GM12865 (cell line): ENCODE data around the gene SHANK3.
"Not testable (repeated sequence)": the region's sequence is repeated elsewhere in the genome, so short reads cannot be mapped to it uniquely, and the experiment has no call there.

Experiments
- DNase-seq: peaks from one replicate; pipeline ENCODE4 v3.0.0; 2010; ENCODE audit warnings: low read depth
- H3K4me3 ChIP-seq: 2 replicates; pipeline ENCODE4 v1.5.1; 2011; ENCODE audit warnings: mild to moderate bottlenecking, low read depth, low read length, control low read depth
- TF ChIP-seq, protein P1 (sequence below): IDR thresholded peaks from 2 replicates; pipeline ENCODE4 v1.5.1; 2011; ENCODE audit warnings: low read length, control low read depth, low read depth, inconsistent platforms; ENCODE audit not compliant: insufficient read depth; ENCODE audit errors: missing control alignments

SHANK3 gene

DNA sequence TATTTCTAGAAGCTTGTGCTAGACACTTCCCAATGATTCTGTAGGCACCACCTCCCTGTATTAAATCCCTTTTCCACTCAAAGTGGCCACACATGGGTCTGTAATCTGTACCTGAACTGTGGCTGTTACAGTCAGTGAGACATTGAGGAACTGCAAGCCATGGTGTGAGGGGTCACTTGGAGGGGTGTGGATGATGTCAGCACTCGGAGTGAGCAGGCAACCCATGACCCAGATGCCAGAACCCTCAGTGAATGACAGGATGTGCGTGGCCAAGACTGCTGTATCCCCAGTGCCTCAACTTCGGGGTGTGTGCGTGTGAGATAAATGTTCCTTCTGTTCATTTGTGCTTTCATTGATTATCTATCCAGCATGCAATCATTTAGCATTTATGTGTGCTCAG, 14.7 kb upstream of the SHANK3 start:
- TF ChIP-seq, protein P1, sequence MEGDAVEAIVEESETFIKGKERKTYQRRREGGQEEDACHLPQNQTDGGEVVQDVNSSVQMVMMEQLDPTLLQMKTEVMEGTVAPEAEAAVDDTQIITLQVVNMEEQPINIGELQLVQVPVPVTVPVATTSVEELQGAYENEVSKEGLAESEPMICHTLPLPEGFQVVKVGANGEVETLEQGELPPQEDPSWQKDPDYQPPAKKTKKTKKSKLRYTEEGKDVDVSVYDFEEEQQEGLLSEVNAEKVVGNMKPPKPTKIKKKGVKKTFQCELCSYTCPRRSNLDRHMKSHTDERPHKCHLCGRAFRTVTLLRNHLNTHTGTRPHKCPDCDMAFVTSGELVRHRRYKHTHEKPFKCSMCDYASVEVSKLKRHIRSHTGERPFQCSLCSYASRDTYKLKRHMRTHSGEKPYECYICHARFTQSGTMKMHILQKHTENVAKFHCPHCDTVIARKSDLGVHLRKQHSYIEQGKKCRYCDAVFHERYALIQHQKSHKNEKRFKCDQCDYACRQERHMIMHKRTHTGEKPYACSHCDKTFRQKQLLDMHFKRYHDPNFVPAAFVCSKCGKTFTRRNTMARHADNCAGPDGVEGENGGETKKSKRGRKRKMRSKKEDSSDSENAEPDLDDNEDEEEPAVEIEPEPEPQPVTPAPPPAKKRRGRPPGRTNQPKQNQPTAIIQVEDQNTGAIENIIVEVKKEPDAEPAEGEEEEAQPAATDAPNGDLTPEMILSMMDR: no peak
- no peak for DNase-seq
- H3K4me3 ChIP-seq: no peak overlapping the region

DNA sequence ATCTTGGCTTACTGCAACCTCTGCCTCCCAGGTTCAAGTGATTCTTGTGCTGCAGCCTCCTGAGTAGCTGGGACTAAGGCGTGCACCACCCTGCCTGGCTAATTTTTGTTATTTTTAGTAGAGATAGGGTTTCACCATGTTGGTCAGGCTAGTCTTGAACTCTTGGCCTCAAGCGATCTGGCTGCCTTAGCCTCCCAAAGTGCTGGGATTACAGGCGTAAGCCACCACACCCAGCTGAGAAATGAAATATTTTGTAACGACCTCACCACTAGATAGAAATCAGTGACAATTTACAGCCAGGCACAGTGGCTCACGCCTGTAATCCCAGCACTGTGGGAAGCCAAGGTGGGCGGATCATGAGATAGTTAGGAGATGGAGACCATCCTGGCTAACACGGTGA, 12.9 kb upstream of the SHANK3 start:
- not testable (repeated sequence) for H3K4me3 ChIP-seq, DNase-seq

DNA sequence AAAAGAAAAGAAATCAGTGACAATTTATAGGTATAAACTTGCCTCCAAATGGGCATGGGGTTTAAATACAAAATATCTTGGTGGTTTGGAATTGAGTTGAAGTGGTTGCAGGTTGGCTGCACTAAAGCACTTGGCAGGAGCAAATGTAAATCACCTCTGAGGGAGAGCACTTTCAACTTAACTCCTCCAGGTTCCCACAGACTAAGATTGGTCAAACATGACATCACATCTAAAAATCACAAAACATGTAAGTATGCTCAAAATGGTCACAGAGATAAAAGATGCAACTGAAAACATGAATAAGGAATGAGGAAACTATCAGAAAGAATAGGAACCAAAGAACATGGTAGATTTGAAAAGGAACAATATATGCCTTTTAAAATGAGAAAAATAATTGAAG, 12.3 kb upstream of the SHANK3 start:
- DNase-seq: no peak
- TF ChIP-seq, protein P1: no peak
- no peak overlapping the region for H3K4me3 ChIP-seq

DNA sequence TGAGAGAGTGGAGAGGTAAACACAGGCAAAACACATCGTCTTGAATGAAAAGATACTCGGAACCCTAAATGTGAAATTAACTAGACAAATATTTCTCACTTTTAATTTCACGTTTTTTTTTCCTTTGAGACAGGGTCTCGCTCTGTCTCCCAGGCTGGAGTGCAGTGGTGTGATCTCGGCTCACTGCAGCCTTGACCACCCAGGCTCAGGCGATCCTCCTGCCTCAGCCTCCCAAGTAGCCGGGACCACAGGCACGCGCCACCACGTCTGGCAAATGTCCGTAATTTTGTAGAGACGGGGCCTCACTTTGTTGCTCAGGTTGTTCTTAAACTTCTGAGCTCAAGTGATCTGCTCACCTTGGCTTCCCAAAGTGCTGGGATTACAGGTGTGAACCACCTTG, 7.4 kb upstream of the SHANK3 start:
- H3K4me3 ChIP-seq: no peak overlapping the region
- TF ChIP-seq, protein P1: no peak
- DNase-seq: no peak

DNA sequence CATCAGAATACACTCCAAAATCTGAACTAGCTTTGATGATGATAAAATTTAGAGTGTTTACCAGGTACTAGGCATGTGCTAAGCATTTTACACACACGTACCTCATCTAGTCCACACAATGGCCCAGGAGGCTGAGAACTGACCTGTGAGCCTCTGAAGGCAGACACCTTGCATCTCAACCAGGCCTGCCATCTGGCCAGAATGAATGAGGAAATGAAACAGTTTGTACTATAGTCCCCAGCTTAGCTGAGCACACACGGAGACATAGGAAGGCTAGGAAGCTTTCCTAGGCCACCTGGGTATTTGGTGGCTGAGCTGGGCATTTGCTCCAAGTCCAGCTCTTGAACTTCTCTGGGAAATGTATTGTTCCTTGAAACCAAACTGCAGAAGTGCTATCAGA, 6.9 kb upstream of the SHANK3 start:
- H3K4me3 ChIP-seq: no peak overlapping the region
- TF ChIP-seq, protein P1: no peak

DNA sequence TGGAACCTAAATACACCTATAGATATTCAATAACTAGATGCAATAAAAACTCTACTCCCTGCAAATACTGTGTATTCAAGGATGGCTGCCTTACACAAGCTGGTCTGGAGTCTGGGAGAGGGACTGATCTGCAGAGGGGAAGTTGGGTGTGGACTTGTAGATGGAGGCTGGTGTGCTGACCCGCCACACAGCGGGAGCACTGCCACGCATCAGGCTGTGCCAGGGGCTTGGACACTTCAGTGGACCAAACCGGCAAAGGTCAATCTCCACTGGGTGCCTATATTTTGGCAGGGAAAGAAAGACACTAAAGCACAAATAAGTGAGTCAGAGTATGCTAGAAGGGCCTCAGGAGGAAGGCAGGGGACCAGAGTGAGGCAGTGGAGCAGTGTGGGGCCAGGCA, 2.1 kb upstream of the SHANK3 start:
- DNase-seq: no peak
- H3K4me3 ChIP-seq: no peak overlapping the region
- TF ChIP-seq, protein P1: no peak

More for the DNA sequence above, 6.9 kb upstream of the SHANK3 start:
- DNase-seq: no peak

DNA sequence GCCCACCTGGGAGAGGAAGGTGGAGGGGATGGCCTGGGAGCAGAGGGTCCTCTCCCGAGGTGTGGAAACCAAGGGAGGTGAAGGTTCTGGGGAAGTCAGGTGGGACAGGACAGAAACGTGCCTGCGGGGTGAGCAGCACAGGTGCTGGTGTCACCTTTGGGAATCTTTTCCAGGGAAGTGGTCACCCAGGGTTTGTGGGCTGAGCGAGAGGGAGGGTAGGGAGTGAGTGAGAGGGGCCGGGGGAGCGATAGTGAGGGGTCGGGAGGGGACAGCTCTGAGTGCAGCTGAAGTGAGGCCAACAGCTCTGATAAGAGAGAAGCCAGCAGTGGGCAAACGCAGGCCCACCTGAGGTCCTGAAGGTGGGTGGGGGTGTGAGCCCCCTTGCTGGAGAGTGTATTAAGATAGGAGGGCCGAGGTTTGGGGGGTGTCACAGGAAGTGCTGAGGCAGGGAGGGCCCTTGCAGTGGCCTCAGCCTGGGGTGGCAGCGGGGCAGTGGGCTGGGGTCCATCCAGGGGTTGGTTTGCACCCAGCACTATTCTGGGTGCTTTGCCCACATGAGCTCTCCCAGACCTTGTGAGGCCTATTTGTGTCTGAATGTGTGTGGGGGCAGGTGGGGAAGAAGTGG, 1.6 kb upstream of the SHANK3 start:
- TF ChIP-seq, protein P1: no peak
- DNase-seq: no peak
- no peak overlapping the region for H3K4me3 ChIP-seq
